Activated T-helper 1 cell treated with anti-CD3 and anti-CD28 coated beads, Interleukin-12 subunit alpha, Interleukin-12 subunit beta, Interleukin-2, Interleukin-4 antibody, amounts not matched to agents 30 ng/mL and 10 ng/mL and 1 ng/mL, durations not matched to agents 14 hours and 24 hours and 36 hours (primary cell): Measurements from ENCODE around the gene AAK1. TPM values are rescaled to one million over a fixed set of nuclear protein-coding genes. Genes with fewer than 3 reads are reported as not detected.

Experiments used
- DNase-seq: peaks from one replicate; pipeline ENCODE4 v3.0.0; 2021; ENCODE audit warnings: low spot score
- H3K27ac Mint-ChIP-seq: one replicate; pipeline ENCODE4 v1.8.0; 2021; ENCODE audit warnings: mild to moderate bottlenecking, mixed read lengths
- H3K27me3 Mint-ChIP-seq: one replicate; pipeline ENCODE4 v1.8.0; 2022; ENCODE audit warnings: mild to moderate bottlenecking, moderate library complexity, mixed read lengths; ENCODE audit not compliant: insufficient read depth
- H3K36me3 Mint-ChIP-seq: one replicate; pipeline ENCODE4 v1.8.0; 2021; ENCODE audit warnings: low read depth, mixed read lengths
- H3K4me1 Mint-ChIP-seq: one replicate; pipeline ENCODE4 v1.8.0; 2021; ENCODE audit warnings: low read depth, mixed read lengths
- H3K4me3 Mint-ChIP-seq: one replicate; pipeline ENCODE4 v1.8.0; 2021; ENCODE audit warnings: mild to moderate bottlenecking, moderate library complexity, mixed read lengths
- H3K9me3 Mint-ChIP-seq: one replicate; pipeline ENCODE4 v1.8.0; 2021; ENCODE audit warnings: mixed read lengths
- intact Hi-C: fragments of 100-400 bp; cut with micrococcal nuclease; formaldehyde crosslinking; loops from one replicate; pipeline ENCODE4 v1.15.1; 2024
- total RNA-seq: library from RNA; stranded (reverse); gene quantifications from 2 replicates; pipeline ENCODE4 v1.2.3, GENCODE V29; 2022

AAK1 gene
- total RNA-seq, 1 donor from 2014 or later: 94.0 TPM

GRCh38 chr2:69471793-69472192, 171.7 kb downstream of the AAK1 start:
- Mint-ChIP-seq H3K9me3 (no peaks in the 10 kb centered on the region), H3K27me3 (no peaks in the 10 kb centered on the region), H3K27ac (no peak overlapping the region), H3K4me3 (no peak overlapping the region), H3K36me3 (peaks cover 21% of the 10 kb centered on the region), H3K4me1 (peaks cover 27% of the 10 kb centered on the region)
- intact Hi-C loops: no loop called here
- DNase-seq: no peak

GRCh38 chr2:69470911-69471310, 172.6 kb downstream of the AAK1 start:
- Mint-ChIP-seq H3K9me3 (no peaks in the 10 kb centered on the region), H3K4me1 (peaks cover 20% of the 10 kb centered on the region), H3K27ac (no peak overlapping the region), H3K27me3 (no peaks in the 10 kb centered on the region), H3K4me3 (no peak overlapping the region), H3K36me3 (peaks cover 26% of the 10 kb centered on the region)
- no peak for DNase-seq
- intact Hi-C loops: no loop called here

GRCh38 chr2:69469784-69470183, 173.8 kb downstream of the AAK1 start:
- Mint-ChIP-seq H3K9me3 (no peaks in the 10 kb centered on the region), H3K4me1 (peaks cover 10% of the 10 kb centered on the region), H3K36me3 (peaks cover 21% of the 10 kb centered on the region), H3K27ac (no peak overlapping the region), H3K4me3 (no peak overlapping the region), H3K27me3 (no peaks in the 10 kb centered on the region)
- no peak for DNase-seq
- intact Hi-C loops: no loop called here

- no peak overlapping the region for H3K4me3 Mint-ChIP-seq
- H3K36me3 Mint-ChIP-seq: peaks cover 24% of the 10 kb centered on the region
- H3K4me1 Mint-ChIP-seq: peaks cover 10% of the 10 kb centered on the region
- no peaks in the 10 kb centered on the region for H3K27me3 Mint-ChIP-seq
- DNase-seq: no peak
- no peak overlapping the region for H3K27ac Mint-ChIP-seq
- H3K9me3 Mint-ChIP-seq: no peaks in the 10 kb centered on the region
- intact Hi-C loops: no loop called here
Observed at GRCh38 chr2:69469375-69469774, 174.2 kb downstream of the AAK1 start.

GRCh38 chr2:69466728-69467127, 176.8 kb downstream of the AAK1 start:
- Mint-ChIP-seq H3K9me3 (no peaks in the 10 kb centered on the region), H3K27ac (no peak overlapping the region), H3K4me3 (no peak overlapping the region), H3K27me3 (no peaks in the 10 kb centered on the region), H3K36me3 (peaks cover 32% of the 10 kb centered on the region), H3K4me1 (peaks cover 10% of the 10 kb centered on the region)
- no peak for DNase-seq
- intact Hi-C loops: loop anchor here (2.0 kb wide), 1 partner anchor 40 kb away; no protein-coding TSS in a partner anchor

GRCh38 chr2:69465513-69466456, 177.8 kb downstream of the AAK1 start:
- Mint-ChIP-seq H3K4me1 (peaks cover 10% of the 10 kb centered on the region), H3K4me3 (no peak overlapping the region), H3K9me3 (no peaks in the 10 kb centered on the region), H3K36me3 (peaks cover 32% of the 10 kb centered on the region), H3K27ac (no peak overlapping the region), H3K27me3 (no peaks in the 10 kb centered on the region)
- no peak for DNase-seq
- intact Hi-C loops: loop anchor here (2.0 kb wide), 1 partner anchor 41 kb away; no protein-coding TSS in a partner anchor

GRCh38 chr2:69464575-69464974, 179.0 kb downstream of the AAK1 start:
- peaks cover 33% of the 10 kb centered on the region for H3K36me3 Mint-ChIP-seq
- H3K27ac Mint-ChIP-seq: no peak overlapping the region
- H3K4me3 Mint-ChIP-seq: no peak overlapping the region
- H3K4me1 Mint-ChIP-seq: peaks cover 10% of the 10 kb centered on the region
- DNase-seq: no peak
- intact Hi-C loops: no loop called here
- no peaks in the 10 kb centered on the region for H3K27me3 Mint-ChIP-seq
- no peaks in the 10 kb centered on the region for H3K9me3 Mint-ChIP-seq

GRCh38 chr2:69462780-69463179, 180.8 kb downstream of the AAK1 start:
- H3K4me1 Mint-ChIP-seq: no peaks in the 10 kb centered on the region
- H3K4me3 Mint-ChIP-seq: no peak overlapping the region
- H3K27me3 Mint-ChIP-seq: no peaks in the 10 kb centered on the region
- no peaks in the 10 kb centered on the region for H3K9me3 Mint-ChIP-seq
- intact Hi-C loops: no loop called here
- peaks cover 31% of the 10 kb centered on the region for H3K36me3 Mint-ChIP-seq
- no peak overlapping the region for H3K27ac Mint-ChIP-seq
- DNase-seq: no peak

- Mint-ChIP-seq H3K27me3 (peaks cover 4% of the 10 kb centered on the region), H3K9me3 (no peaks in the 10 kb centered on the region), H3K27ac (no peak overlapping the region), H3K4me1 (no peaks in the 10 kb centered on the region), H3K4me3 (no peak overlapping the region), H3K36me3 (peaks cover 26% of the 10 kb centered on the region)
- intact Hi-C loops: no loop called here
- DNase-seq: no peak
Observed at GRCh38 chr2:69461404-69461803, 182.1 kb downstream of the AAK1 start.

- DNase-seq: no peak
- no peaks in the 10 kb centered on the region for H3K4me1 Mint-ChIP-seq
- no peak overlapping the region for H3K27ac Mint-ChIP-seq
- no peak overlapping the region for H3K4me3 Mint-ChIP-seq
- no peaks in the 10 kb centered on the region for H3K9me3 Mint-ChIP-seq
- peaks cover 4% of the 10 kb centered on the region for H3K27me3 Mint-ChIP-seq
- intact Hi-C loops: no loop called here
- H3K36me3 Mint-ChIP-seq: peaks cover 18% of the 10 kb centered on the region
Observed at GRCh38 chr2:69459936-69460335, 183.6 kb downstream of the AAK1 start.

GRCh38 chr2:69456950-69457445, 186.5 kb downstream of the AAK1 start:
- Mint-ChIP-seq H3K27ac (no peak overlapping the region), H3K36me3 (peaks cover 7% of the 10 kb centered on the region)

GRCh38 chr2:69456154-69456553, 187.4 kb downstream of the AAK1 start:
- no peaks in the 10 kb centered on the region for H3K9me3 Mint-ChIP-seq
- intact Hi-C loops: loop anchor here (2.0 kb wide), 1 partner anchor 21 kb away; no protein-coding TSS in a partner anchor
- DNase-seq: no peak
- peaks cover 17% of the 10 kb centered on the region for H3K4me1 Mint-ChIP-seq
- no peak overlapping the region for H3K4me3 Mint-ChIP-seq
- H3K36me3 Mint-ChIP-seq: peaks cover 3% of the 10 kb centered on the region
- H3K27ac Mint-ChIP-seq: no peak overlapping the region
- H3K27me3 Mint-ChIP-seq: peaks cover 9% of the 10 kb centered on the region

More at GRCh38 chr2:69456950-69457445, 186.5 kb downstream of the AAK1 start:
- intact Hi-C loops: loop anchor here (2.0 kb wide), 1 partner anchor 20 kb away; no protein-coding TSS in a partner anchor
- DNase-seq: no peak
- peaks cover 9% of the 10 kb centered on the region for H3K27me3 Mint-ChIP-seq
- no peaks in the 10 kb centered on the region for H3K9me3 Mint-ChIP-seq
- H3K4me1 Mint-ChIP-seq: peaks cover 17% of the 10 kb centered on the region
- no peak overlapping the region for H3K4me3 Mint-ChIP-seq

- H3K9me3 Mint-ChIP-seq: no peaks in the 10 kb centered on the region
- H3K4me1 Mint-ChIP-seq: peaks cover 17% of the 10 kb centered on the region
- no peak for DNase-seq
- peaks cover 1% of the 10 kb centered on the region for H3K36me3 Mint-ChIP-seq
- intact Hi-C loops: loop anchor here (5.0 kb wide), 1 partner anchor 52 kb away; no protein-coding TSS in a partner anchor
- H3K4me3 Mint-ChIP-seq: no peak overlapping the region
- peaks cover 9% of the 10 kb centered on the region for H3K27me3 Mint-ChIP-seq
- no peak overlapping the region for H3K27ac Mint-ChIP-seq
Observed at GRCh38 chr2:69454976-69455375, 188.6 kb downstream of the AAK1 start.
